Measurements from ENCODE around the gene SLIT1.

DNA sequence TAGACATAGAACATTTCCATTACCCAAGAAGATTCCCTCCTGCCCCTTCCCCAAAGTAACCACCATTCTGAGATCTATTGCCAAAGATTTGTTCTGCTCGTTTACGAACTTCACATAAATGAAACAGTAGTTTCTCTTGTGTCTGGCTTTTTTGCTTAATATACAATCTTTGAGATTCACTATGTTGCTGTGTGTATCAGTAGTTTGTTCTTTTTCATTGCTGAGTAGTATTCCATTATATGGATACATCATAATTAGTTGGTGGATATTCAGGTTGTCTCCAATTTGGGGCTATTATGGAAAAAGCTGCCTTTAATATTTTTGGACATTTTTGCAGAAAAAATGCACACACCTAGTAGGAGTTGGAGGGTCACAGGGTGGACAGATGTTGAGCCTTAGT, 124.3 kb downstream of the SLIT1 start:
- no peak for TF ChIP-seq CTCF (conservative IDR thresholded peaks at IDR 0.05)
- no peak for TF ChIP-seq ZFX (IDR thresholded peaks at IDR 0.05)

All from C4-2B (cell line).